Astrocyte (in vitro differentiated cells and primary cell): Measurements from ENCODE around the gene CELF4. TPM values are rescaled to one million over a fixed set of nuclear protein-coding genes. Genes with fewer than 3 reads are reported as not detected.

ENCODE experiments used
- DNase-seq: peaks from one replicate; pipeline ENCODE4 v3.0.0-alpha.2; 2010; ENCODE audit warnings: low read depth
- FAIRE-seq: peaks from 2 replicates; lab custom pipeline; 2011; peaks lifted over from hg19 to GRCh38; lab: Jason Lieb, UNC
- H2AFZ ChIP-seq: 2 replicates; pipeline ENCODE4 v1.6.0; 2012; ENCODE audit warnings: low read depth, low read length, inconsistent platforms
- H3K27ac ChIP-seq: 2 replicates; pipeline ENCODE4 v1.5.1; 2011; ENCODE audit warnings: low read depth, low read length, inconsistent platforms
- H3K27me3 ChIP-seq: 2 replicates; pipeline ENCODE4 v1.6.0; 2011; ENCODE audit warnings: low read length, inconsistent platforms; ENCODE audit not compliant: insufficient read depth
- H3K36me3 ChIP-seq: 2 replicates; pipeline ENCODE4 v1.5.1; 2011; ENCODE audit warnings: low read length, inconsistent platforms; ENCODE audit not compliant: insufficient read depth
- H3K4me1 ChIP-seq: 2 replicates; pipeline ENCODE4 v1.5.1; 2011; ENCODE audit warnings: low read length, inconsistent platforms; ENCODE audit not compliant: insufficient read depth
- H3K4me2 ChIP-seq: 2 replicates; pipeline ENCODE4 v1.6.0; 2012; ENCODE audit warnings: low read length, inconsistent platforms
- H3K4me3 ChIP-seq: 2 replicates; pipeline ENCODE4 v1.5.1; 2011; ENCODE audit warnings: low read depth, mild to moderate bottlenecking, low read length, inconsistent platforms; ENCODE audit not compliant: insufficient read depth
- H3K79me2 ChIP-seq: 2 replicates; pipeline ENCODE4 v1.6.0; 2012; ENCODE audit warnings: mild to moderate bottlenecking, low read length, inconsistent platforms; ENCODE audit not compliant: insufficient read depth
- H3K9ac ChIP-seq: 2 replicates; pipeline ENCODE4 v1.6.0; 2012; ENCODE audit warnings: mild to moderate bottlenecking, low read length, inconsistent platforms
- H3K9me3 ChIP-seq: 2 replicates; pipeline ENCODE4 v1.5.1; 2012; ENCODE audit warnings: low read depth, mild to moderate bottlenecking, low read length, inconsistent platforms; ENCODE audit not compliant: insufficient read depth
- H4K20me1 ChIP-seq: 2 replicates; pipeline ENCODE4 v1.6.0; 2012; ENCODE audit warnings: low read length, inconsistent platforms; ENCODE audit not compliant: insufficient read depth
- H3K27ac Mint-ChIP-seq: one replicate; pipeline ENCODE4 v1.8.0; 2021; ENCODE audit warnings: mild to moderate bottlenecking, mixed read lengths; ENCODE audit not compliant: unreplicated experiment
- H3K27me3 Mint-ChIP-seq: one replicate; pipeline ENCODE4 v1.8.0; 2021; ENCODE audit warnings: low read depth, mixed read lengths; ENCODE audit not compliant: unreplicated experiment
- H3K36me3 Mint-ChIP-seq: one replicate; pipeline ENCODE4 v1.8.0; 2021; ENCODE audit warnings: low read depth, mixed read lengths; ENCODE audit not compliant: unreplicated experiment
- H3K4me1 Mint-ChIP-seq: one replicate; pipeline ENCODE4 v1.8.0; 2021; ENCODE audit warnings: low read depth, mixed read lengths; ENCODE audit not compliant: unreplicated experiment
- H3K4me3 Mint-ChIP-seq: one replicate; pipeline ENCODE4 v1.8.0; 2021; ENCODE audit warnings: mild to moderate bottlenecking, moderate library complexity, mixed read lengths; ENCODE audit not compliant: unreplicated experiment
- H3K9me3 Mint-ChIP-seq: one replicate; pipeline ENCODE4 v1.8.0; 2021; ENCODE audit warnings: mild to moderate bottlenecking, mixed read lengths; ENCODE audit not compliant: unreplicated experiment
- CTCF ChIP-seq: IDR thresholded peaks from 2 replicates; pipeline ENCODE4 v1.5.1; 2011; ENCODE audit warnings: low read depth, mild to moderate bottlenecking, inconsistent platforms, low read length, moderate library complexity; ENCODE audit not compliant: insufficient read depth
- EZH2 ChIP-seq: IDR thresholded peaks from 2 replicates; pipeline ENCODE4 v1.6.1; 2012; ENCODE audit warnings: mild to moderate bottlenecking, low read length, inconsistent platforms; ENCODE audit not compliant: insufficient read depth
- total RNA-seq: library from RNA; stranded (reverse); gene quantifications from 2 replicates; pipeline ENCODE4 v1.2.1, GENCODE V29; 2021

Gene CELF4
- total RNA-seq, 1 donor from 2014 or later, result 0.16 TPM

- H3K4me3 Mint-ChIP-seq, result no peak overlapping the region
- FAIRE-seq, result no peak
Measured at GRCh38 chr18:37441821-37442220, 123.8 kb downstream of the CELF4 start.

GRCh38 chr18:37440206-37440605, 125.4 kb downstream of the CELF4 start:
- Histone ChIP-seq H3K9me3 (no peaks in the 10 kb centered on the region), H4K20me1 (no peaks in the 10 kb centered on the region), H3K9ac (no peak overlapping the region), H3K27ac (no peak overlapping the region), H3K4me1 (no peaks in the 10 kb centered on the region), H3K79me2 (no peaks in the 10 kb centered on the region), H3K4me3 (no peak overlapping the region), H3K36me3 (no peaks in the 10 kb centered on the region), H3K4me2 (no peak overlapping the region), H3K27me3 (no peaks in the 10 kb centered on the region), H2AFZ (no peak overlapping the region)
- peaks cover 45% of the 10 kb centered on the region for H3K27me3 Mint-ChIP-seq
- H3K27ac Mint-ChIP-seq, result no peak overlapping the region
- H3K4me3 Mint-ChIP-seq, result no peak overlapping the region
- no peak for FAIRE-seq
- H3K9me3 Mint-ChIP-seq, result no peaks in the 10 kb centered on the region
- DNase-seq, result no peak
- H3K4me1 Mint-ChIP-seq, result peaks cover 20% of the 10 kb centered on the region
- TF ChIP-seq CTCF, result no peak
- TF ChIP-seq EZH2, result no peak
- H3K36me3 Mint-ChIP-seq, result peaks cover 3% of the 10 kb centered on the region

More at GRCh38 chr18:37441821-37442220, 123.8 kb downstream of the CELF4 start:
- no peaks in the 10 kb centered on the region for H4K20me1 ChIP-seq
- TF ChIP-seq CTCF (no peak), EZH2 (no peak)
- Mint-ChIP-seq H3K9me3 (no peaks in the 10 kb centered on the region), H3K36me3 (peaks cover 2% of the 10 kb centered on the region), H3K4me1 (peaks cover 14% of the 10 kb centered on the region), H3K27ac (no peak overlapping the region), H3K27me3 (peaks cover 47% of the 10 kb centered on the region)
- no peaks in the 10 kb centered on the region for H3K79me2 ChIP-seq
- no peak overlapping the region for H3K4me2 ChIP-seq
- H3K9me3 ChIP-seq, result no peaks in the 10 kb centered on the region
- H3K27ac ChIP-seq, result no peak overlapping the region
- no peak overlapping the region for H2AFZ ChIP-seq
- H3K4me3 ChIP-seq, result no peak overlapping the region
- DNase-seq, result no peak
- H3K4me1 ChIP-seq, result no peaks in the 10 kb centered on the region
- H3K27me3 ChIP-seq, result peaks cover 2% of the 10 kb centered on the region
- H3K9ac ChIP-seq, result no peak overlapping the region
- H3K36me3 ChIP-seq, result no peaks in the 10 kb centered on the region

GRCh38 chr18:37438417-37439180, 127.0 kb downstream of the CELF4 start:
- no peaks in the 10 kb centered on the region for H4K20me1 ChIP-seq
- H2AFZ ChIP-seq, result no peak overlapping the region
- no peaks in the 10 kb centered on the region for H3K79me2 ChIP-seq
- peaks cover 3% of the 10 kb centered on the region for H3K36me3 Mint-ChIP-seq
- H3K4me1 Mint-ChIP-seq, result peaks cover 20% of the 10 kb centered on the region
- H3K27me3 ChIP-seq, result no peaks in the 10 kb centered on the region
- no peak for FAIRE-seq
- peaks cover 46% of the 10 kb centered on the region for H3K27me3 Mint-ChIP-seq
- H3K36me3 ChIP-seq, result no peaks in the 10 kb centered on the region
- H3K4me2 ChIP-seq, result no peak overlapping the region
- no peak overlapping the region for H3K27ac Mint-ChIP-seq
- H3K9me3 ChIP-seq, result no peaks in the 10 kb centered on the region
- no peak overlapping the region for H3K27ac ChIP-seq
- H3K4me3 Mint-ChIP-seq, result no peak overlapping the region
- no peaks in the 10 kb centered on the region for H3K4me1 ChIP-seq
- H3K9me3 Mint-ChIP-seq, result no peaks in the 10 kb centered on the region
- no peak for DNase-seq
- no peak for TF ChIP-seq EZH2
- TF ChIP-seq CTCF, result no peak
- no peak overlapping the region for H3K4me3 ChIP-seq
- no peak overlapping the region for H3K9ac ChIP-seq
